PC-9 (cell line): ENCODE results near the gene HIPK4.

Experiments used
- EZH2 ChIP-seq: fragments of 200-600 bp; sonication (generic); IDR thresholded peaks from 2 replicates; pipeline ENCODE4 v1.8.0; 2017; ENCODE audit warnings: antibody characterized with exemption, low read depth
- TF ChIP-seq, protein P1 (sequence below): fragments of 200-600 bp; sonication (generic); conservative IDR thresholded peaks from 2 replicates; pipeline ENCODE4 v1.6.1; 2017; ENCODE audit warnings: mixed run types, antibody characterized with exemption, mild to moderate bottlenecking, moderate library complexity

DNA sequence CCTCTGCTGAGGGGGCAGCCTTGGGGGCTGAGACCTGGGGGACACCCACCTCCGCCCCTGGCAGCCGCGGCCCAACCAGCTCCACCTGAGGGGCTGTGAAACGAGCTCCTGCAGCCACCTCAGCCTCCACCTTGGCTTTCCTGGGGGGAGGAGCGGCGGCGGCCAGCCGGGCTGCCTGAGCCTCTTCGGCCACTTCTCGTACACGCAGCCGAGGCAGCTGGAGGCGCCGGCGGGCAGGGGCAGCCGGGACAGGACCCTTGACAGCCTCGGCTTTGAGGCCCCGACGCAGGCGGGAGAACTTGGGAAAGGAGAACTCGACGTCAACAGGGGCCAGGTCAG, 7.6 kb upstream of the HIPK4 start:
- TF ChIP-seq, protein P1, sequence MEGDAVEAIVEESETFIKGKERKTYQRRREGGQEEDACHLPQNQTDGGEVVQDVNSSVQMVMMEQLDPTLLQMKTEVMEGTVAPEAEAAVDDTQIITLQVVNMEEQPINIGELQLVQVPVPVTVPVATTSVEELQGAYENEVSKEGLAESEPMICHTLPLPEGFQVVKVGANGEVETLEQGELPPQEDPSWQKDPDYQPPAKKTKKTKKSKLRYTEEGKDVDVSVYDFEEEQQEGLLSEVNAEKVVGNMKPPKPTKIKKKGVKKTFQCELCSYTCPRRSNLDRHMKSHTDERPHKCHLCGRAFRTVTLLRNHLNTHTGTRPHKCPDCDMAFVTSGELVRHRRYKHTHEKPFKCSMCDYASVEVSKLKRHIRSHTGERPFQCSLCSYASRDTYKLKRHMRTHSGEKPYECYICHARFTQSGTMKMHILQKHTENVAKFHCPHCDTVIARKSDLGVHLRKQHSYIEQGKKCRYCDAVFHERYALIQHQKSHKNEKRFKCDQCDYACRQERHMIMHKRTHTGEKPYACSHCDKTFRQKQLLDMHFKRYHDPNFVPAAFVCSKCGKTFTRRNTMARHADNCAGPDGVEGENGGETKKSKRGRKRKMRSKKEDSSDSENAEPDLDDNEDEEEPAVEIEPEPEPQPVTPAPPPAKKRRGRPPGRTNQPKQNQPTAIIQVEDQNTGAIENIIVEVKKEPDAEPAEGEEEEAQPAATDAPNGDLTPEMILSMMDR, result no peak
- TF ChIP-seq EZH2, result no peak
